GM18505 (cell line): Measurements from ENCODE around the gene PAK4.
"Not testable (repeated sequence)": the region's sequence is repeated elsewhere in the genome, so short reads cannot be mapped to it uniquely, and the experiment has no call there.

Source experiments
- ATAC-seq: cut with Tn5 transposase; IDR thresholded peaks from one replicate; pipeline ENCODE4 v1.9.1; 2021; ENCODE audit not compliant: unreplicated experiment
- POLR2A ChIP-seq: IDR thresholded peaks from 4 replicates; pipeline ENCODE4 v1.6.1; 2011; ENCODE audit warnings: borderline replicate concordance; ENCODE audit not compliant: insufficient read depth, insufficient read length; ENCODE audit errors: extremely low read depth

The PAK4 gene

GRCh38 chr19:39112338-39112890 lies 13.2 kb upstream of the PAK4 start:
- TF ChIP-seq POLR2A, result no peak
- ATAC-seq, result no peak

GRCh38 chr19:39113199-39113598 lies 12.4 kb upstream of the PAK4 start:
- no peak for ATAC-seq
- no peak for TF ChIP-seq POLR2A

- TF ChIP-seq POLR2A, result no peak
- no peak for ATAC-seq
Observed at GRCh38 chr19:39115105-39115847, 10.3 kb upstream of the PAK4 start.

GRCh38 chr19:39117023-39117422 lies 8.6 kb upstream of the PAK4 start:
- not testable (repeated sequence) for ATAC-seq

- no peak for TF ChIP-seq POLR2A
- no peak for ATAC-seq
Observed at GRCh38 chr19:39119830-39120229, 5.8 kb upstream of the PAK4 start.

GRCh38 chr19:39122934-39123731 lies 2.5 kb upstream of the PAK4 start:
- TF ChIP-seq POLR2A, result no peak
- no peak for ATAC-seq

- no peak for ATAC-seq
- TF ChIP-seq POLR2A, result no peak
Observed at GRCh38 chr19:39124136-39124764, 1.3 kb upstream of the PAK4 start.

GRCh38 chr19:39125199-39125553 lies 410 bp upstream of the PAK4 start:
- ATAC-seq, result no peak
- TF ChIP-seq POLR2A, result no peak

- ATAC-seq, result no peak
- TF ChIP-seq POLR2A, result no peak
Observed at GRCh38 chr19:39126312-39127187, 964 bp downstream of the PAK4 start.

GRCh38 chr19:39127812-39128515 lies 2.4 kb downstream of the PAK4 start:
- ATAC-seq, result no peak
- TF ChIP-seq POLR2A, result no peak

- no peak for TF ChIP-seq POLR2A
- ATAC-seq, result no peak
Observed at GRCh38 chr19:39128516-39129079, 3.0 kb downstream of the PAK4 start.

GRCh38 chr19:39129116-39129515 lies 3.5 kb downstream of the PAK4 start:
- no peak for TF ChIP-seq POLR2A

More at GRCh38 chr19:39129116-39129515, 3.5 kb downstream of the PAK4 start:
- no peak for ATAC-seq
